Adrenal gland (tissue), 12 donors: ENCODE results near the gene CDH11. TPM values are rescaled to one million over a fixed set of nuclear protein-coding genes. Genes with fewer than 3 reads are reported as not detected.

ENCODE experiments used
- DNase-seq, 7 donors: peaks; one replicate each; pipeline ENCODE4 v3.0.0-alpha.2; 2019 to 2020
- H3K27ac ChIP-seq, 5 donors: fragments of 200-600 bp; sonication (generic) in 4 of 5; 1 replicate in 3 of 5; 2 replicates in 2 of 5; pipeline versions ENCODE4 v1.5.1 to v1.8.0; 2016 to 2020; ENCODE audit warnings: mild to moderate bottlenecking in 1 of 5
- H3K27me3 ChIP-seq: fragments of 200-600 bp; 2 replicates; pipeline ENCODE4 v1.8.0; 2021
- H3K36me3 ChIP-seq, 2 donors: fragments of 200-600 bp; replicated peaks in 1 of 2; 1 replicate in 1 of 2; 2 replicates in 1 of 2; pipeline versions ENCODE4 v1.5.1 to v1.8.0; 2018 to 2022
- H3K4me1 ChIP-seq, 2 donors: fragments of 200-600 bp; replicated peaks in 1 of 2; 1 replicate in 1 of 2; 2 replicates in 1 of 2; pipeline versions ENCODE4 v1.5.1 to v1.8.0; 2018 to 2021
- H3K4me3 ChIP-seq, 4 donors: fragments of 200-600 bp; sonication (generic) in 3 of 4; one replicate each; pipeline ENCODE4 v1.5.1; 2016 to 2018
- H3K9me3 ChIP-seq, 3 donors: fragments of 200-600 bp; sonication (generic) in 1 of 3; replicated peaks in 1 of 3; 1 replicate in 2 of 3; 2 replicates in 1 of 3; pipeline versions ENCODE4 v1.5.1 to v1.8.0; 2016 to 2021
- POLR2A ChIP-seq, 2 donors: fragments of 450-650 bp; IDR thresholded peaks; one replicate each; pipeline ENCODE4 v1.6.1; 2017; ENCODE audit warnings: antibody characterized with exemption in 2 of 2, mild to moderate bottlenecking in 2 of 2, moderate library complexity in 1 of 2
- WGBS, 4 donors: extraction: QIAGEN DNeasy Blood & Tissue Kit in 2 of 4; methylation state at CpG; one replicate each; pipeline versions ENCODE4 v1.1.5 to v1.1.7; 2013 to 2017; 5-methylcytosine and 5-hydroxymethylcytosine counted together
- intact Hi-C, 2 donors: fragments of 100-400 bp; cut with DNase I; formaldehyde crosslinking; loops; one replicate each; pipeline versions ENCODE4 v1.14.1 to v1.15.0; 2022 to 2023
- polyA plus RNA-seq, 3 donors: library from polyadenylated mRNA; stranded (reverse); fragments of 200-250 nt in 2 of 3; fragments of 350-450 nt in 1 of 3; fragmentation: Illumina TruSeq in 1 of 3; extraction: RNeasy Lipid Tissue Mini Kit (QIAGEN cat#74804) in 1 of 3; gene quantifications; one replicate each; pipeline ENCODE4 v1.2.3, GENCODE V29; 2013 to 2014
- total RNA-seq, 9 donors: library from RNA; depleted of rRNA in 4 of 9; stranded (reverse); fragments of >200 nt in 4 of 9; fragments of 120-200 nt in 1 of 9; fragmentation: NEBNext Ultra II Directional in 1 of 9; extraction: Animal tissue kit (Norgen Biotek cat#: 25700) in 1 of 9; gene quantifications; one replicate each; pipeline versions ENCODE4 v1.1.0 to v1.2.4, GENCODE V29; 2013 to 2023
- TF ChIP-seq, protein P1 (sequence below), 6 experiments: fragments of 450-650 bp in 4 of 6; fragments of 200-600 bp in 2 of 6; sonication (generic) in 1 of 6; IDR thresholded peaks; 1 replicate in 5 of 6; 2 replicates in 1 of 6; pipeline versions ENCODE4 v1.5.1 to v1.8.0; 2016 to 2021; ENCODE audit warnings: antibody characterized with exemption in 6 of 6, mild to moderate bottlenecking in 2 of 6, moderate library complexity in 1 of 6
- donor health status: healthy with polysubstance abuse.
- donor health status: Bipolar disorder and iron deficiency.
- donor health status: DM: yes; HTN: yes; CAD: no.
- donor health status: DM: no; HTN: no; CAD: no.
- donor health status: DM: no; HTN: no; CAD: no.
- donor health status: DM: yes; HTN: yes; CAD: no.

Gene CDH11
- total and polyA plus RNA-seq, 12 donors, result 3.0 to 102 (median 31.0) TPM

DNA sequence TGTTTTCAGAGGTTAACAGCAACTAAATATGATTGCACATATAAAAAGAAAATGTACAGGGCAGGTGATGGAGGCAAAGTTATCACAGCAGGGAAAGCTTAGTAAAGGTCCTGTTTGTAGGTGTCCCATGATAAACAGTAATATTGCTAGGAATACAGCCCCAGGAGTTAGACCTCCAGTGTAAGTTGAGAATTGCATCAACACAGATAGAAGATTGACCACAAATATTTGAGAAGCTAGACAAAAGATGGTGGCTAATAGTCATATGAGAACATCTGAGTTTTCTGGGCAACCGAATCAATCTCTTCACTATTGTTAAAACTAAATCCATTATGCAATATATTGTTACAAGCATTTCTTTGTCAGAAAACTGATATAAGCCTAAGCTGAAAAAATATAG is 152.6 kb downstream of the CDH11 start:
- Histone ChIP-seq H3K27ac (no peak overlapping the region), H3K4me1 (no peaks in the 10 kb centered on the region), H3K27me3 (no peaks in the 10 kb centered on the region), H3K4me3 (no peak overlapping the region), H3K36me3 (no peaks in the 10 kb centered on the region), H3K9me3 (no peaks in the 10 kb centered on the region)
- no peak for TF ChIP-seq POLR2A (IDR thresholded peaks at IDR 0.05)
- TF ChIP-seq, protein P1, sequence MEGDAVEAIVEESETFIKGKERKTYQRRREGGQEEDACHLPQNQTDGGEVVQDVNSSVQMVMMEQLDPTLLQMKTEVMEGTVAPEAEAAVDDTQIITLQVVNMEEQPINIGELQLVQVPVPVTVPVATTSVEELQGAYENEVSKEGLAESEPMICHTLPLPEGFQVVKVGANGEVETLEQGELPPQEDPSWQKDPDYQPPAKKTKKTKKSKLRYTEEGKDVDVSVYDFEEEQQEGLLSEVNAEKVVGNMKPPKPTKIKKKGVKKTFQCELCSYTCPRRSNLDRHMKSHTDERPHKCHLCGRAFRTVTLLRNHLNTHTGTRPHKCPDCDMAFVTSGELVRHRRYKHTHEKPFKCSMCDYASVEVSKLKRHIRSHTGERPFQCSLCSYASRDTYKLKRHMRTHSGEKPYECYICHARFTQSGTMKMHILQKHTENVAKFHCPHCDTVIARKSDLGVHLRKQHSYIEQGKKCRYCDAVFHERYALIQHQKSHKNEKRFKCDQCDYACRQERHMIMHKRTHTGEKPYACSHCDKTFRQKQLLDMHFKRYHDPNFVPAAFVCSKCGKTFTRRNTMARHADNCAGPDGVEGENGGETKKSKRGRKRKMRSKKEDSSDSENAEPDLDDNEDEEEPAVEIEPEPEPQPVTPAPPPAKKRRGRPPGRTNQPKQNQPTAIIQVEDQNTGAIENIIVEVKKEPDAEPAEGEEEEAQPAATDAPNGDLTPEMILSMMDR (IDR thresholded peaks at IDR 0.05), result no peak
- DNase-seq, result no peak
- WGBS, 4 donors, result 87 to 98% (median 93%) methylated on average over 1 of the region's 1 CpG
- intact Hi-C loops, result no loop called here

DNA sequence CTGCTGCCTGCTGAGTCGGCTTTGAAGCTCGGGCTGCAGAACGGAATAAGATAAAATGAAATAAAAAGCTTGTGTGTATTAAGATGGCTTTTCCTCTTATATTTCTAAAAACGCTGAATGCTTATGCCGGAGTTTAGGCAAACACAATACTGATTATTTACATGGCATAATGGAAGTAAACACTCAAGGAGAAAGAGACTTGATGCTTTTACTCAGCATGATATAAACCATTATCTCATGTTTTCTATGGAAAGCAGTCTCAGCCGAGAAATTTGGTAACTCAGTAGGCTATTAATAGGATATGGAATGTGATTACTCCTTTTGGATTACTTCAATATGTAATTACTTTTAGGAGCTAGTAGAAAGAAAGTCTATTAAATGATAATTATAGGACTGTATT is 153.3 kb downstream of the CDH11 start:
- TF ChIP-seq, protein P1 (IDR thresholded peaks at IDR 0.05), result no peak
- intact Hi-C loops, result no loop called here
- no peak overlapping the region for H3K27ac ChIP-seq
- H3K4me1 ChIP-seq, result no peaks in the 10 kb centered on the region
- 80 to 85% (median 83%) methylated on average over 6 of the region's 6 CpGs for WGBS, 4 donors
- no peaks in the 10 kb centered on the region for H3K27me3 ChIP-seq
- H3K4me3 ChIP-seq, result no peak overlapping the region
- no peaks in the 10 kb centered on the region for H3K36me3 ChIP-seq
- no peak for DNase-seq
- H3K9me3 ChIP-seq, result no peaks in the 10 kb centered on the region

DNA sequence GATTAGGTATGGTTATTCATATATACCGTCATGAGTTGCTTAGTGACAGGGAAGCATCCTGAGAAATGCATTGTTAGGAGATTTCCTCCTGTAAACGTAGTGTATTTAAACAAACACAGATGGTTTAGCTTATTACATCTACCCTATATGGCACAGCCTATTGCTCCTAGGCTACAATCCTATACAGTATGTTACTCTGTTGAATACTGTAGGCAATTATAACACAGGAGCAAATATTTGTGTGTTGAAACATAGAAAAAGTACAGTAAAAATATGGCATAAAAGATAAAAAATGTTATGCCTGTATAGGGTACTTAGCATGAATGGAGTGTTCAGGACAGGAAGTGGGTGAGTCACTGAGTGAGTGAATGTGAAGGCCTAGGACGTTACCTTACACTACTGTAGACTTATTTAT is 157.7 kb downstream of the CDH11 start:
- Histone ChIP-seq H3K36me3 (no peaks in the 10 kb centered on the region), H3K4me1 (no peaks in the 10 kb centered on the region), H3K4me3 (no peak overlapping the region), H3K9me3 (no peaks in the 10 kb centered on the region), H3K27ac (no peak overlapping the region), H3K27me3 (no peaks in the 10 kb centered on the region)
- TF ChIP-seq, protein P1 (IDR thresholded peaks at IDR 0.05), result no peak
- TF ChIP-seq POLR2A (IDR thresholded peaks at IDR 0.05), result no peak
- 72 to 81% (median 77%) methylated on average over 3 of the region's 3 CpGs for WGBS, 4 donors
- DNase-seq, result no peak
- intact Hi-C loops, result no loop called here

DNA sequence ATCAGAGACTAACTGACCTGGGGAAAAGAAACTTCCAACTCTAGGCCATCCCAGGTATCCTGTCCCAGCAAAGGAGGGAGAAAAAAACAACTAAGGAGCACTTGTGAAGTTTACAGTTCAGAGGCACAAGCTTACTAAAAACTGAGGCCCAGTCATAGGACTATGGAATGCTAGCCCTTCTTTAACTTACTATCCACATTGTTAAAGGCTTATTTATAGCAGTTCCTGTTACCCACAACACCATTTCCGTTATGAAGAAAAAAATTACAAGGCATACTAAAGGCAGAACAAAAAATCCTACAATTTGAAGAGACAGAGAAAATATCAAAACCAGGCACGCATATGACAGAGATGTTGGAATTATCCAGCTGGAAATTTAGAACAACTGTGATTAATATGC is 159.1 kb downstream of the CDH11 start:
- DNase-seq, result no peak
- H3K36me3 ChIP-seq, result no peaks in the 10 kb centered on the region
- H3K9me3 ChIP-seq, result no peaks in the 10 kb centered on the region
- H3K27me3 ChIP-seq, result no peaks in the 10 kb centered on the region
- intact Hi-C loops, result no loop called here
- H3K27ac ChIP-seq, result no peak overlapping the region
- 60 to 74% (median 67%) methylated on average over 2 of the region's 2 CpGs for WGBS, 4 donors
- H3K4me3 ChIP-seq, result no peak overlapping the region
- H3K4me1 ChIP-seq, result no peaks in the 10 kb centered on the region
- TF ChIP-seq, protein P1 (IDR thresholded peaks at IDR 0.05), result no peak
- TF ChIP-seq POLR2A (IDR thresholded peaks at IDR 0.05), result no peak
